T-helper 2 cell treated with Interferon-gamma antibody and Interleukin-4, amounts not matched to agents 100 ng/mL and 5 ng/mL, for 36 hours (primary cell): ENCODE measurements around the gene IGSF21. TPM values are rescaled to one million over a fixed set of nuclear protein-coding genes. Genes with fewer than 3 reads are reported as not detected.

Experiments
- intact Hi-C: fragments of 100-400 bp; cut with micrococcal nuclease; formaldehyde crosslinking; loops from one replicate; pipeline ENCODE4 v1.15.1; 2023
- total RNA-seq: library from RNA; stranded (reverse); gene quantifications from 2 replicates; pipeline ENCODE4 v1.2.3, GENCODE V29; 2022

IGSF21 gene
- total RNA-seq, 1 donor from 2014 or later, result not detected

DNA sequence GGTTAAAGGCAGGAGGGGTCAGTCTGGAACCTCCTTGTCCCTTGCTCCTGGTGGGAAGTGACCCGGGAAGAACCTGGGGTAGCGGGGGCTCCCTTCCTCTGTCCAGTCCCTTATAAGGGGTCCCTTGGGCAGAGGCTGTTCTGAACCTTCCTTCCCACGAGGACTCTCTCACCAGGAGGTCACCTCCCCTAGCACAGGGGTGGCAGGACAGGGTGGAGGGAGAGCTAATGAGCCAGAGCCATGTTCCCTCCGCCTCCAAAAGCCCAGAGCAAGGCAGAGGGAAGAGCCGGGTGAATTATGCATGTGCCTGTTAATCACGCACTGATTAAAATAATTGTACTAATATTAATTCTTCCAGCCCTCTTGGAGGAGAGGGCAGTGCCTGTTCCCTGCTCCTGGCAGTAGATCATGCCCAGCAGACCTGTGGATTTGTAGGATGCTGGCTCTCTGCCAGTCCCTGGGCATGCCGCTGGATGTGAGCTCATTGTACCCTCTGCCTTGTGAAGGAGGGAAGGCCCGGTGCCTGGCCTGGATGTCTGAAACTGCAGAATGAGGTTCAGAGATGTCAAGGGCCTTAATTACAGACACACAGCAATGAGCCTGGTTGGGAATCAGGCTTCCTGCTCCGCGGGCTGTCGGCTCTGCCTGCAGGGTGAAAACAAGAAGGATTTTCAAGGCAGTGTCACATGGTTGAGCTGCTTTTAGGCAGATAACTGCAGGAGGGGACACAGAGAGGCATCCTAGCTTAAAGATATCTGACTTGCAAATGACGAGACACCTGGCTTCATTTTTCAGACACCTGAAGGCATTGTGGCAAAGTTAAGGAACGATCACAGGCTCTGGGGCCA lies 68.2 kb downstream of the IGSF21 start:
- intact Hi-C loops, result no loop called here

DNA sequence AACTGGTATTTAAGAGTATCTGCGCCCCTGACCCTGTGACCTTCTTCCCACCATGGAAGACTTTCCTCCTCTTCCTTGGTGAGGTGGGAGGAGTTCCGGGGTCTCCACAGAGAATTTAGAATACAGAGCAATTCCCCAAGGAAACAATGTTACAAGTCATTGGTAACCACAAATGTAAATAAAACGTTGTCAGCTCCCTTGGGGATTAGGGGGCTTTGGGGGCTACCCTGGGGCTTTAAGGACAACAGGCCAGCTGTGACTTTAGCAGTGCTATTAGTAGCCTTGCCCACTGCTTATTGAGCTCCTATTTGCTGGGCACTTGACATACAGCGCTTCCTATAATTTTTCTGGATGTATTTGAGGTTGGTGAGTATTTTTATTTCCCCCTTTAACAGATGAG lies 69.0 kb downstream of the IGSF21 start:
- intact Hi-C loops, result no loop called here

DNA sequence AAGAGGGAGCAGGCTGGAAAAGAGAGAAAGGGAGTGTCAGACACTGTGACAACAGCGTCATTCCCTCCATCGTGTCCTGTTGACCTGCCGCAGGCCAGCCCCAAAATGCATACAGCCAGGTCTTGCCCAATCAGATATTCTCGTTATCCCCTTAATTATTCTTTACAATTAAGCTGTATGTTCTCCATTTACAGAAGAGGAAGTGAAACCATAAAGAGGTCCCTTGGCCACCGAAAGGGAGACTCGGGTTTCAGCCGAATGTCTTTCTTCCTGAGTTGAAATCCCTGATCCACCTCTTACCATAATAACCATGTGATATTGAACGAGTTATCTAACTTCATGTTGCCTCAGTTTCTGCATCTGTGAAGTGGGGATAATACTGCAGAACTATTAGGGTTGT lies 70.5 kb downstream of the IGSF21 start:
- intact Hi-C loops, result no loop called here

DNA sequence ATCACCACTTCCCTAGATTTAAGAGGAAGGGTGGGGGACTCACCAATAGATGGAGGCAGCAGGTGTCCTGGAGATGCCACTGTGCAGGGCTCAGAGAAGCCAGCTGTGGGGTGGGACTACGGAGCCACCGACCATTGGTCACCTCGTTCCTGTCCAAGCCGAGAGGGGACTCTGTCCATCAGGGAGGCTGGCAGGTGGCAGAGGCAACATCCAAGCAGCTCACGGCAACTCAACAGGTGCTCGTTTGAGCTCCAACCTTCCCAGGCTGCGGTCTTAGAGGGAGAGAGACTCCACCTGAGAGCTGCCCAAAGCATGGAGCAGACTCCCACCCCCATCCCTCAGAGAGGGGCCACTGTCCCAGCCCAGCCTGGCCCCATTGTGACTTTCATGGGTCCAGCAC lies 71.4 kb downstream of the IGSF21 start:
- intact Hi-C loops, result no loop called here

DNA sequence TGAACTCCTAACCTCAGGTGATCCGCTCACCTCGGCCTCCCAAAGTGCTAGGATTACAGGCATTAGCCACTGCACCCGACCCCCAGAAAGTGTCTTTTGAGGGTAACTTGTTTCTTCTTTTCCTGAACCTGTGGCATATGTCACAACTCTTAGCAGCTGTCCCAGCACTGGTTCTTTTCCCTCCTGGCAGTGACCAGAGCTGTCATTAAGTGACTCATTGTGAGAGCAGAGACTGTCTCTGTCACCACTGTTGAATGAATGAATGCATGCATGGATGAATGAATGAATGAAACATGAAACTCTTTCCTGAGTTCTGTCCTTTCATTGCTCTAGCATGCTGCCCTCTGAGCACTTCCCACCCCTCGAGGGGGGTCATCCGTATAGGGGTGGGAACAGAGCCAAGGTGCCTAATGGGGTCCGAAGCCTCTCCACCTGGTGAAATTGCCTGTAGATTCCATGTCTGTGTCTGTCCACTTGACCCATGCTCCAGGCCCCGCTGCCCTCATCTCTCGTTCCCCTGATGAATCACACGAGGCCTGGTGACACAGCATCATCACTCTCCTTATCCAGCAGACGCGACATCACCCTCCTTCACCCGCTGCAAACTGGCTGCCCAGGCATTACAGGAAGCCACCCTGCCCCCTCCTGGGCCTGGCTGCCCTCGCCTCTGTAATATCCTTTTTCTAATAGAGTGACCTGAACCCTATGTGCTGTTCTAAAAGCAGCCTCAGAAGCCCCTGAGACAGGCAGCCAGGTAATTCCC lies 75.0 kb downstream of the IGSF21 start:
- intact Hi-C loops, result no loop called here

DNA sequence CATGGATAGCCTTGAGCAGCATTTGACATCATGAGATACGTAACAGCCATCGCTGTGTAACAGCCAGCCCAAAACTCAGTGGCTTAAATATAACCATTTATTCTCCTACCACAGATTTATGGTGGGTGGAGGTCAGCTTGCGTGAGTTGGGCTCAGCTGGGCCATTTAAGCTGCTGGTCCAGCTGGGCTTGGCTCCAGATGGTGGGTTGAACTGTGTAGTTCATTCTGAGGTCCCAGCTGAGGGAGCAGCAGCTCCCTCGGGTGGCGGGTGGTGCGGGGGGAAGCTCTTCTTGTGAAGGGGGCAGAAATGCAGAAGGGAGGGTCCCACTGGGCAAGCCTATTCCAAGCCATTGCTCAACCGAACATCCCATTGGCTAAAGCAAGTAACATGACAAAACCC lies 75.9 kb downstream of the IGSF21 start:
- intact Hi-C loops, result no loop called here

DNA sequence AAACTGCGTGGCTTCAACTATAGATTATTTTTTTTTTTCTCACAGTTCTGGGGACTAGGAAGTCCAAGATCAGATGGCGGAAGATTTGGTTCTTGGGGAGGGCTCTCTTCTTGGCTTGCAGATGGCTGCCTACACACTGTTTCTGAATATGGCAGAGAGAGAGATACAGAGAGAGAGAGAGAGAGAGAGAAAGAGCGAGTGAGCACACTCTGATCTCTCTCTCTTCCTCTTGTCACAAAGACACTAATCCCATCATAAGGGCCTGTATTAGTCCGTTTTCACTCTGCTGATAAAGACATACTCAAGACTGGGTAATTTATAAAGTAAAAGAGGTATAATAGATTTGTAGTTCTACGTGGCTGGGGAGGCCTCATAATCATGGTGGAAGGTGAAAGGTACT lies 79.5 kb downstream of the IGSF21 start:
- intact Hi-C loops, result no loop called here

DNA sequence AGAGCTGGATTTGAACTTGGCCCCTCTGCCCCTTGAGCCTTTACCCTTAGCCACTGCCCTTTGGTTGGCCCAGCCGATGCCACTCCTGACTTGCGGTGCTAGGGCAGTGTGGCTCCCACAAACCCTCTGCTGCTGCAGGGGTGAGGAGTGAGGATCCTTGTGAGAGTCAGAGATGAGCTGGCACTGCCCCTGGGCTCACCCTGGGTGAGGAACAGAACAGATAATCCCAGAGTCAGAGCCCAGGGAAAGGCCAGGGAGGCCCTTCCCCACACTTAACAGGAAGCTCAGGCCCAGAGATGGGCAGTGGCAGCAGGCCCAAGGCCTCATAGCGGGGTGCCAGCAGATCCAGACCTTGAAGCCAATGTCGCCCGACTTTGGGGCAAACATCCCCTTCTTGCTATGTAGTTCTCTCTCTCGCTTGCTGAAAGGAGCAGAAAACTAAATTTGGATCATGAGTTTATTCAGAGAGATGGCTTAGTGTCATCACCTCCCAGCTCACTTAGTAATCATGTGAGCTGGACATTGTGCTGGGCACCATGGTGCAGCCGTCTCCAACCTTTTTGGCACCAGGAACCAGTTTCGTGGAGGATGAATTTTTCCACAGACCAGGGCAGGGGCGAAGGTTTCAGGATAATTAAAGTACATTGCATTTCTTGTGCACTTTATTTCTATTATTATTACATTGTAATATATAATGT lies 81.4 kb downstream of the IGSF21 start:
- intact Hi-C loops, result no loop called here

DNA sequence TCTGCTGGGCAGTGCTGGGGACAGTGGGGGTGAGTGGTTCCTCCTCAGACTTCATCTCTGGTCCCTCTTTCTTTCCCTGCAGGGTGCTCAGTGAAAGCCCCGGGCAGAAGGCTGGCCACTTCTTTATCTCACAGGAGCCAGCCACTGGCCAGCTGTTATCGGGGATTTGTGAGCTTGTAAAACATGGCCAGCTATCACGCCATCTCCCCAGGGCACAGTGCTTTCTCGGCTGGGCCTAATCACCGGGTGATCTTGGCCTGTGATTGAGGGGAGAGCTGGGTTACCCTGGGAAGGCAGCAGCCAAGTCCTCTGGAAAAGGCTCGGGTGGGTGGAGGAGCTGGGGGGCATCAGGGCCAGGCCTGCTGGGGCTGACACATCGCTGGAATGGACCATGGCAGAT lies 83.0 kb downstream of the IGSF21 start:
- intact Hi-C loops, result no loop called here

DNA sequence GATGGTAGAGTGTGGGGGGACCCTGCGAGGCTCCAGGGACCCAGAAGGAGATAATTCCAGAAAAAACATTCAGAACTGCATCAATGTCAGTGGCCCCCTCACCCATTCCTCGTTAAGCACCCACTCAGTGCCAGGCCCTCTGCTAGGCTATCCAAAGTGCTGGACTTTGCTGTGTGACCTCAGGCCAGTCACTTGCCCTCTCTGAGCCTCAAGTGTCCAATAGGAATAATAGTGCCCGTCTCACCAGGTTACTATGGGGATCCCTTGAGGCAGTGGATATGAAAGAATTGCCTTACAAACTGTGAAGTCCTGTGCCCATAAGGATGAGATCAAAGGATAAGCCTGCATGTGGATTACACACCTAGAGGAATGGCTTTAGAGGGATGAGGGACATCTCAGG lies 83.4 kb downstream of the IGSF21 start:
- intact Hi-C loops, result no loop called here

DNA sequence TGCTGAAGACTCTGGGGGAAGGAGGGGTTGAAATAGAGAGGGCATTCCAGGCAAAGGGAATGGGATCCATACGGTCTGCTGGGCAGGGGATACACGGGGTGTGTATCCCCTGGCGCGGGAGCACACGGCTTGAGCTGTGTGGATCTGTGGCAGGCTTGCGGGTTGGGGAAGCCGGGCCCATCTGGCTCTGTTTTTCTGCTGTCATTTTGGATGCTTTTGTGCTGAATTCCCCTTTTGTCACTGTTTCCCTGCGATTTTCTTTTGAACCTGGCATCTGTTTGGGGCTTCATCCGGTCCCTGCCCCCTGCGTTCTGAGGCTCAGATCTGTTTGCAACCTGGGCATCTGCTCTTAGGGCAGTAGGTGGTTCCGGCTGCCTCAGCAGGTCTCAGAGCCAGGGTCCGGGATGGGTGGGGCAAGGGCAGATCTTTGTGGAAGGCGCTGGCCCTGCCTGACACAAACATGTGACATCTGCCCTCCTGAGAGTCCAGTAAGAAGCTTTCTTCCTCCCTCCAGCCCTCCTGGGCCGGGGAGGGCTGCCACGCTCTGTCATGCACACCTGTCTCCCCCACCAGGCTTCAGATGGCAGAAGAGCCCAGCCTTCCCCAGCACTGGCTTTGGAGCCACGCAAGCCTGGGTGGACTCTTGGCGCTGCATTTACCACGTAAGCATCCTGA lies 84.0 kb downstream of the IGSF21 start:
- intact Hi-C loops, result no loop called here

DNA sequence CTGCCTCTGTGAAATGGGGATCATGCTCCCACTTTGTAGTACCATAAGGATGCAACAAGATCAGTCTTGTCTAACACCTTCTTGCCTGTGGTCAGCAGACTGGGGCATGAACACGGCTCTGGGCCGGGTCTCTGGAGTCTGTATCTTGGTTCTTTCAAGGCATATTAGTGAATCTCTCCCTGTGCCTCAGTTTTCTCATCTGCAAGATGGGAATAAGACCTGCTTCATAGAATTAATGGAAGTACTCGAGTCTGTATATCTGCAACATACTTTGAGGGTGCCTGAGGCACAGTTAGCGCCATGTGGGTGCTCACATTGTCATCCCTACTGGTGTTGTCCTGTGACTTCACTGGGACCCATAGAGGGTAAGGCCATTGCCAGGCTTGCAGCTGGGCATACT lies 84.6 kb downstream of the IGSF21 start:
- intact Hi-C loops, result no loop called here

DNA sequence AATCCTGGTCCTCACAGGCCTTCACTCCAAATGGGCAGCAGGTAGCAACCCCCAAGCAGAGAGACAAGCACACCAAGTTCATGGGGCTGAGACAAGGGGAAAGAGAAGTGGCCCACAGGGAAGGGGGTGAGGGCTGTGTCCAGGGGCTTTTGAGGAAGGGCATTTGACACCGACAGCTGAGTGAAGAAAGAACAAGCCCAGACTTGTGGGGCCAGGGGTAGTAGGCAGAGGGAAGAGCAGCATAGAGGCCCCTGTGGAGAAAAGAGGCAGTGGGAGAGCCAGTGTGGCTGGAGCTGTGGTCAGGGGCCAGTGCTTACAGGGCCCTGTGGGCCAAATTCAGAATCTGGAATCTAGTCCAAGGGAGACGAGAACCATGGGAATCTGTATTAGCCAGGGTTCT lies 85.4 kb downstream of the IGSF21 start:
- intact Hi-C loops, result no loop called here

DNA sequence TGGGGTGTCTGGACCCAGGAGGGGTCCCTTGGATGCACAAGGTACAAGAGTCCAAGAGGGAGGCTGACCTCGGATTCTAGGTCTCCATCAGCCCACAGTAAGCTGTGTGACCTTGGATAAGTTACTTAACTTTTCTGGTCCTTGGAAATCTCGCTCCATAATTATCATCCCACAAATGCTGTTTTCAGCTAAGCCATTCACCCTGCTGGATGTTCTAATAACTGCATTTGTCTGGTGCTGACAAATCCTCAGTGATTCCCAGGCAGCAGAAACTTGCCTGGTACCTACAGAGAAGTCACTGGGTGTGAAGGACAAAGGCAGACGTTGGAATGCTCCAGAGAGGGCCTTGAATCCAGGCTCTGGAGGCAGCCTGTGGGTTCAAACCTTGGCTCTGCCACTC lies 89.7 kb downstream of the IGSF21 start:
- intact Hi-C loops, result no loop called here

DNA sequence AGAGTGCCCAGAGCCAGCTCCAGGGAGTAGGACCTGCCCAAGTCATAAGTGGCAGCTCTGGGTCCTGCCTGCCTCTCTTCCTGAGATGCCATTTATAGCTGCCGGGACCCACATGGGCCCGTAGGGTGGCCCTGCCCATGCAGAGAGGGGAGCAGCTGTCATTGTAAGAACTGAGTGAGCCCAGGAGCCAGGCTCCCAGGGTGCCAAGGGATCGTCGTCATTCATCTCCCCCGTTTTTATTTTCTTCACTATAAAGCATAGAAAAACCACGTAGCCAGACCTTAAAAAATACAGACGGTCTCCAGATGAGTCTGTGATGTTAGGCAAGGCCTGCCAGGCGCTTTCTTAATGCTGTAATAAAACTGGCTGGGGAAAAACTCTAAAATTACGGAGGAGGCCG lies 90.7 kb downstream of the IGSF21 start:
- intact Hi-C loops, result no loop called here

DNA sequence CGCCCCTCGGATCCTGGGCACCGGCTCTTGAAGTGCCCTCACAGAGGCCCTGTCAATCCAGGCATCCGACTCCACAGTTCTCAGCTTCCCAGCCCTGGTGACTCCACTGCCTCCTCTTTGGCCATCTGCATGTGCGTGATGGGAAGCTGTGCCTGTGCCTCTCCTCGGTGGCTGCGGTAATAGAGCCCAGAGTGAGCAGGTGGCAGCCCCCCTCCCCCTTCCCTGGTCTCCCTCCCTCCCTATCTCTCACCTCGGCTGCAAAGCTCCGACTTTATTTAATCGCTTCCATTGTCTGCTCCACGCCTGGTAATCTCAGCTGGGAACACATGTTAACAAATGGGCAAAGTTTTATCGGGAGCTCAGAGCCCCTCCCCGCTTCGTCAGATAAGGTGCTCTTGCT lies 91.9 kb downstream of the IGSF21 start:
- intact Hi-C loops, result no loop called here

DNA sequence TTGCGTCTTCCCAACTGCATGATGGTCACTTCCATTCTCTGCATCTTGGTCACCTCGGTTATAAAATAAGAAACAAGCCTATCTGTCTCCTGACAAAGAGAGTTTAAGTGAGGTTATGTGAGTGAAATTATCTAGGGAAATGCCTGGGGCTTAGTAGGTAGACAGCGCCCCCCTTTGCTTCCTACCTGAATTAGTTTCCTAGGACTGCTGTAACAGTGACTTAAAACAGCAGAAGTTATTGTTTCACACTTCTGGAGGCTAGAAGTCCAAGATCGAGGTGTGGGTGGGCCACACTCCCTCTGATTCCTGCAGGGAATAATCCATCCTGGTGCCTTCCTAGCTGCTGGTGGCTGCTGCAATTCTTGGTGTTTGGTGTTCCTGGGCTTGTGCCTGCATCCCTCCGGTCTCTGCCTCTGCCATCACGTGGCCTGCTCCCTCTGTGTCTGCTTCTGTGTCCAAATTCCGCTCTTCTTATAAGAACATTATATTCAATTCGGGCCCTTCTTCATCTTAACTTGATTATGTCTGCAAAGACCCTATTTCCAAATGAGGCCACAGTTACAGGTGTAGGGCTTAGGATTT lies 92.6 kb downstream of the IGSF21 start:
- intact Hi-C loops, result no loop called here

DNA sequence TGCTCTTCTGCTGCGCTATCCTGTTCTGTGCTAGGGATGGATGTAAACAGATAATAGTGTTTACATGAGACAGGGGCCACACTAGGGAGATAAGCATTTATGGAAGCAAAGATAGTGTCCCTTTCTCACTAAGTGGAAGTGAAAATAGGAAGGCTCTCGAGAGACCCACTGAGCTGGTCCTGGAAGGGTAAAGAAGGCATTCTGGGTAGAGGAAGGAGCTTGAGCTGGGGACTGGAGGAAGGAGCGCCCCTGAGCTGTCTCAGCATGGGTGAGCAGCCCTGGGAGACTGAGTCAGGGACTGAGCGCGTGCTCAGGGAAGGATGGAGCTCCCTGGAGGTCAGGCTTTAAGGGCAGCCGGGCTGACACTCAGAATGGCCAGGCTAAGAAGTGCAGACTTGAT lies 93.3 kb downstream of the IGSF21 start:
- intact Hi-C loops, result no loop called here

DNA sequence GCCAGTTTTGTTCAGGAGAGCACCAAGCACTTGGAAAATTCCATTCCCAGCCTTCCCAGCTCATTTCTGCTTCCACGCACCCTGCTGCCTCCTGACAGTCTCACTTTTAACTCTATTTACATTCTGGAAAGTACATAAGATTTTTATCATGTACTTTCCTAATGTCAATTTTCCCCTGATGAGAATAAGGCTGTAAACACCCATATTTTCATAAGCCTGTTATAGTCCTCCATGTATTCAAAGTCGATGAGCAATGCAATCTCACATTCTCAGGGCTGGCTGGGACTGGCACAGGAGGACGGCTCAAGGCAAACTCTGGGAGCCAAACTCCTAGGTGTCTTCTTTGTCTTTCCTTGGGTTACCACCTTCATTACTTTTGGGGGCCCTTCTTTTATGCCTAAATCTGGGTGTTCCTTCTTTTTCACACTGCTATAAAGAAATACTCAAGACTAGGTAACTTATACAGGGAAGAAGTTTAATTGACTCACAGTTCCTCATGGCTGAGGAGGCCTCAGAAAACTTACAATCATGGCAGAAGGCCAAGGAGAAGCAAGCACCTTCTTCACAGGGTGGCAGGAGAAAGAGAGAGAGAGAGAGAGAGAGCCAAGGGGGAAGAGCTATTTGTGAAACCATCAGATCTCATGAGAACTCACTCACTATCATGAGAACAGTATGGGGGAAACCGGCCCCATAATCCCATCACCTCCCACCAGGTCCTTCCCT lies 94.6 kb downstream of the IGSF21 start:
- intact Hi-C loops, result no loop called here

DNA sequence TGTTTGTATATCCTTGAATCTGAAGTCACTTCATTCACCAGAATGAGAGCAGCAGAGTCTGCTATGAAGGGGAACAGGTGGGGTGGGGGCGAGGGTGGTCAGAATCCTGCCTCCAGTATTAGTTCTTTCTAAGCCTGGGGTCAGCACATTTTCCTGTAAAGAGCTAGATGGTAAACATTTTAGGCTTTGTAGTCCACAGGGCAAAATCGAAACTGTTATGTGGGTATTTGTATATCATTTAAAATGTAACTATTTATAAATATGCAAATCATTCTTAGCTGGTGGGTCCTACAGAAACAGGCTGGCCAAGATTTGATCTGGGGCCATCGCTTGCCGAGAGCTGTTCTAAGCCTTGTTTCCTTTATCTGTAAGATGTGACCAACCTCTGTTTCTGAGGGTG lies 96.0 kb downstream of the IGSF21 start:
- intact Hi-C loops, result no loop called here

DNA sequence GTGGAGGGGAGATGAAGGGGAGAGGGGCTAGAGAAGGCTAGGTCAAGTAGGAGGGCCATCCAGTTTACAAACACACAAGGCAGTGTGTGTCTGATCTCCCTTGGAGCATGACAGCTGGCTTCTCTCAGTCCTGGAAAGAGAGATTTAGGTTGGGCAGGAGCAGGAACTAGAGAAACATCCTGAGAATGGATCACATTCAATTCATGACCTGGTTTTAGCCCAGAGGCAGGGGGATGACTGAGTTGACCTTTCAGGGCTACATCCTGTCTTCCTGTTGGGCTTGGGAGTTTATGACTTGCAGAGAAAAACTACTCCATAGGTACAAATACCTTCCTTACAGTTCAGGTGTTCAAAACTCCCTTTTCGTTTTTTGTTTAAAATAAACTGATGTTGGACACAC lies 97.0 kb downstream of the IGSF21 start:
- intact Hi-C loops, result no loop called here
